HepG2 (cell line): ENCODE results near the gene KRTAP5-4. TPM values are rescaled to one million over a fixed set of nuclear protein-coding genes. Genes with fewer than 3 reads are reported as not detected.

ENCODE experiments used
- ATAC-seq: fragments of 200-7000 bp; cut with Tn5 transposase; 3 replicates; pipeline ENCODE4 v1.9.1; 2020; ENCODE audit warnings: mild to moderate bottlenecking, moderate library complexity
- BruUV-seq: library from RNA; stranded (reverse); fragments of 400-500 nt; replicated peaks from 2 replicates; lab custom pipeline; 2021; lab: Mats Ljungman, UMichigan
- CTCF ChIA-PET: fragments of 300-600 bp; formaldehyde crosslinking; extraction: SDS; loops from one replicate; lab custom pipeline; 2021; ENCODE audit warnings: low total read pairs, inconsistent platforms, low intra/inter-chr PET ratio; lab: Yijun Ruan, JAX
- POLR2A ChIA-PET: fragments of 350-600 bp; sonication (Branson Sonifier 250); formaldehyde crosslinking; loops from one replicate; lab custom pipeline; 2020; ENCODE audit warnings: antibody characterized with exemption, inconsistent platforms; lab: Yijun Ruan, JAX
- DNase-seq: peaks from one replicate; pipeline ENCODE4 v3.0.0-alpha.2; 2015; ENCODE audit warnings: low spot score
- FAIRE-seq: peaks from 3 replicates; lab custom pipeline; 2011; peaks lifted over from hg19 to GRCh38; lab: Jason Lieb, UNC
- H2AFZ ChIP-seq: one replicate; pipeline ENCODE4 v1.6.1; 2011; ENCODE audit warnings: low read length, inconsistent platforms
- H3K27ac ChIP-seq: fragments of 300-600 bp; 3 replicates; pipeline ENCODE4 v1.8.0; 2011; ENCODE audit warnings: mixed run types, mild to moderate bottlenecking, mixed read lengths, low read length, inconsistent platforms; ENCODE audit not compliant: insufficient read depth; ENCODE audit errors: extremely low read length
- H3K27me3 ChIP-seq, 2 experiments: fragments of 200-600 bp in 1 of 2; 2 replicates in 1 of 2; 3 replicates in 1 of 2; pipeline versions ENCODE4 v1.6.0 to v1.8.0; 2011; ENCODE audit warnings: low read length in 2 of 2, mild to moderate bottlenecking in 2 of 2, moderate library complexity in 2 of 2, inconsistent platforms in 1 of 2; ENCODE audit not compliant: insufficient read depth in 2 of 2, control insufficient read depth in 1 of 2
- H3K36me3 ChIP-seq, 2 experiments: fragments of 200-600 bp in 1 of 2; replicated peaks in 1 of 2; 2 replicates in 1 of 2; 3 replicates in 1 of 2; pipeline versions ENCODE4 v1.5.1 to v1.8.0; 2011; ENCODE audit warnings: low read length in 2 of 2, inconsistent platforms in 1 of 2; ENCODE audit not compliant: insufficient read depth in 2 of 2, control insufficient read depth in 1 of 2
- H3K4me1 ChIP-seq: 2 replicates; pipeline ENCODE4 v1.5.1; 2012; ENCODE audit warnings: low read length, inconsistent platforms; ENCODE audit not compliant: insufficient read depth
- H3K4me2 ChIP-seq: 2 replicates; pipeline ENCODE4 v1.6.0; 2011; ENCODE audit warnings: low read depth, low read length, inconsistent platforms
- H3K4me3 ChIP-seq, 3 experiments: fragments of 200-600 bp in 1 of 3; sonication (generic), shearing (Covaris generic) in 1 of 3; replicated peaks in 1 of 3; 2 replicates each; pipeline ENCODE4 v1.5.1; 2011 to 2016; ENCODE audit warnings: low read length in 3 of 3, inconsistent platforms in 2 of 3, low read depth in 2 of 3, mild to moderate bottlenecking in 2 of 3, control low read depth in 1 of 3, mixed read lengths in 1 of 3; ENCODE audit not compliant: insufficient read depth in 1 of 3
- H3K79me2 ChIP-seq: one replicate; pipeline ENCODE4 v1.6.1; 2011; ENCODE audit warnings: low read length, inconsistent platforms; ENCODE audit not compliant: insufficient read depth
- H3K9ac ChIP-seq: 2 replicates; pipeline ENCODE4 v1.6.0; 2011; ENCODE audit warnings: mild to moderate bottlenecking, low read depth, low read length, inconsistent platforms; ENCODE audit not compliant: insufficient read depth
- H3K9me3 ChIP-seq: 2 replicates; pipeline ENCODE4 v1.5.1; 2012; ENCODE audit warnings: mild to moderate bottlenecking, low read length
- H4K20me1 ChIP-seq: 2 replicates; pipeline ENCODE4 v1.6.0; 2011; ENCODE audit warnings: inconsistent platforms, mild to moderate bottlenecking, low read length, moderate library complexity; ENCODE audit not compliant: insufficient read depth
- ARHGAP35 ChIP-seq: sonication (generic); formaldehyde crosslinking; IDR thresholded peaks from 2 replicates; pipeline ENCODE4 v1.9.0; 2022; ENCODE audit warnings: mild to moderate bottlenecking, inconsistent platforms, moderate library complexity, missing genetic modification reagents, borderline replicate concordance
- CHD4 ChIP-seq: fragments of 200-600 bp; sonication (generic); IDR thresholded peaks from 2 replicates; pipeline ENCODE4 v1.7.0; 2017; ENCODE audit warnings: mild to moderate bottlenecking, low read length, borderline replicate concordance
- DNMT1 ChIP-seq: sonication (generic); formaldehyde crosslinking; IDR thresholded peaks from 2 replicates; pipeline ENCODE4 v1.5.1; 2020; ENCODE audit warnings: mild to moderate bottlenecking, missing genetic modification reagents
- HNRNPL ChIP-seq: fragments of 200-400 bp; formaldehyde crosslinking; IDR thresholded peaks from 2 replicates; pipeline ENCODE4 v1.6.1; 2017; ENCODE audit warnings: mild to moderate bottlenecking, low read depth, low read length
- MTERF4 ChIP-seq: sonication (generic); formaldehyde crosslinking; IDR thresholded peaks from 2 replicates; pipeline ENCODE4 v1.8.0; 2023; ENCODE audit warnings: mild to moderate bottlenecking, missing genetic modification reagents
- PAWR ChIP-seq: sonication (generic); formaldehyde crosslinking; IDR thresholded peaks from 2 replicates; pipeline ENCODE4 v1.4.0; 2020; ENCODE audit warnings: missing genetic modification reagents, mild to moderate bottlenecking, borderline replicate concordance
- RBFOX2 ChIP-seq: fragments of 200-400 bp; formaldehyde crosslinking; IDR thresholded peaks from 2 replicates; pipeline ENCODE4 v1.6.1; 2017; ENCODE audit warnings: low read depth, mild to moderate bottlenecking, low read length
- SALL2 ChIP-seq: sonication (generic); formaldehyde crosslinking; IDR thresholded peaks from 2 replicates; pipeline ENCODE4 v1.8.1; 2023; ENCODE audit warnings: mild to moderate bottlenecking, missing genetic modification reagents, inconsistent platforms
- ZBTB38 ChIP-seq: sonication (generic); formaldehyde crosslinking; IDR thresholded peaks from 2 replicates; pipeline ENCODE4 v1.5.1; 2020; ENCODE audit warnings: mild to moderate bottlenecking, missing genetic modification reagents
- ZBTB4 ChIP-seq: sonication (generic); formaldehyde crosslinking; IDR thresholded peaks from 2 replicates; pipeline ENCODE4 v1.4.0; 2020; ENCODE audit warnings: missing genetic modification reagents, mild to moderate bottlenecking, borderline replicate concordance
- ZNF333 ChIP-seq: sonication (generic); formaldehyde crosslinking; IDR thresholded peaks from 2 replicates; pipeline ENCODE4 v1.4.0; 2020; ENCODE audit warnings: mild to moderate bottlenecking, missing genetic modification reagents, borderline replicate concordance
- ZNF75D ChIP-seq: sonication (generic); formaldehyde crosslinking; IDR thresholded peaks from 2 replicates; pipeline ENCODE4 v1.8.1; 2023; ENCODE audit warnings: missing genetic modification reagents, mild to moderate bottlenecking, borderline replicate concordance
- ZNF776 ChIP-seq: sonication (generic); formaldehyde crosslinking; IDR thresholded peaks from 2 replicates; pipeline ENCODE4 v1.4.0; 2020; ENCODE audit warnings: mild to moderate bottlenecking, missing genetic modification reagents
- WGBS: methylation state at CpG from one replicate; pipeline ENCODE4 v1.1.6; 2017; ENCODE audit warnings: low lambda C conversion rate; 5-methylcytosine and 5-hydroxymethylcytosine counted together
- in situ Hi-C: cut with HindIII; loops from 2 replicates; pipeline ENCODE4 v1.10.0; 2017; ENCODE audit warnings: low pct_unique_long_range_greater_than_20kb; ENCODE audit not compliant: extremely low pct_ligation_motif_present
- intact Hi-C: fragments of 100-400 bp; cut with micrococcal nuclease; formaldehyde crosslinking; loops from one replicate; pipeline ENCODE4 v1.10.0; 2022; ENCODE audit not compliant: unreplicated experiment
- polyA plus RNA-seq, 8 experiments: library from polyadenylated mRNA; depleted of rRNA in 3 of 8; stranded (reverse) in 7 of 8; unstranded in 1 of 8; fragments of >200 nt; fragmentation: Illumina TruSeq in 4 of 8; extraction: Trizol in 4 of 8; gene quantifications; 2 replicates each; pipeline versions ENCODE4 v1.2.1 to v1.2.3, GENCODE V29; 2011 to 2016; ENCODE audit warnings: low read depth in 4 of 8, missing spikeins in 1 of 8, mixed read lengths in 1 of 8; ENCODE audit not compliant: insufficient read depth in 1 of 8
- total RNA-seq, 5 experiments: library from RNA; depleted of rRNA; stranded (reverse); fragments of >200 nt; fragmentation: Illumina TruSeq; extraction: Trizol; gene quantifications; 2 replicates each; pipeline ENCODE4 v1.2.3, GENCODE V29; 2016; ENCODE audit warnings: low read depth in 1 of 5
- TF ChIP-seq, protein P1 (sequence below): sonication (generic); formaldehyde crosslinking; IDR thresholded peaks from 2 replicates; pipeline ENCODE4 v1.9.0; 2022; ENCODE audit warnings: low read depth, missing genetic modification reagents
- TF ChIP-seq, protein P2 (sequence below): sonication (generic); formaldehyde crosslinking; IDR thresholded peaks from 2 replicates; pipeline ENCODE4 v1.5.1; 2020; ENCODE audit warnings: missing genetic modification reagents, mild to moderate bottlenecking, borderline replicate concordance

KRTAP5-4 gene
- total and polyA plus RNA-seq, 2 of the 13 experiments (the other 11 are each of a cell fraction or from before 2014, with no cell fraction given) = not detected

DNA sequence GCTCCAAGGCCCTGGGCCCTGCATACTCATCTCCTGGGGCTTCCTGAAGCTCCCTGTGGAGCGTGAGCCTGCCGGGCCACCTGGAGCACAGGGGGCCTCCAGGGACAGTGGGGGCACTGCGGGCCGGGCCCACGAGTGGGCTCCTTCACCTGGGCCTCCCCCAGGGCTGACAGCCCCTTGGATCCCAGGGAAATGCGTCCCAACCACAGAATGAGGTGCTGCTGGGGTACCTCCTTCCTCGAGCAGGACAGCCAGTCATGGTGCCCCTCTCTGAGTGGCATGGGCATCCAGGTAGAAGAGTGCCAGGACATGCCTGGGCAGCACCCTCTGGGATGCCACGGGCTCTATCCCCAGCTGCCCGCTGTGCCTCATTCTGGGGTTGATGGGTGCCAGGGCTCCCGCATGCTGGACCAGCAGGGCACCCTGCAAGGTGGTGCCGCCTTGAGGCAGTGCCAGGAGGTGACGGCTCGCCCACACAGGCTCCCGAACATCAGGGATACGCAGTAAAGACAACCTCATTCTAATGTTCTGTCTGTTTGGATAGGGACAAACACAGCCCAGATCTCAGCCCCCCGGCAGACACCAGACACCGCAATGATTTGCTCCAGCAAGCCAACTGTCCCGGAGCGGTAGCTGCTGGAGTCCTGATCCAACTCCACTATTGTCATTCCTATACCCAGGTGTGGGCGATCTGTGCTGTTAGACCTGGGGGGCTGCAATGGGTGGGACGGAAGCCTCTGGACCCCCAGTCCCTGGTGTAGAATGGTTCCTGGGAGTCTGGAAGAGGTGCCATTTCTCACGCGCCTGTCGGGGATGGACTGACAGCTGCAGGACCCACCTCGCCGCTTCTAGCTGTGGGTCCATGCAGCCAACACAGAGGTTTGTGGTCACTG, 33.5 kb upstream of the KRTAP5-4 start:
- Histone ChIP-seq H4K20me1 (no peaks in the 10 kb centered on the region), H3K9me3 (no peaks in the 10 kb centered on the region), H3K4me2 (no peak overlapping the region), H3K4me1 (peaks cover 92% of the 10 kb centered on the region), H3K4me3 (no peak overlapping the region), H3K79me2 (no peaks in the 10 kb centered on the region), H3K9ac (no peak overlapping the region; the same call in 1 of the 2 replicates), H3K36me3 (no peaks in the 10 kb centered on the region), H3K27ac (peak overlapping the region; percentile 65), H3K27me3 (no peaks in the 10 kb centered on the region), H2AFZ (no peak overlapping the region)
- intact Hi-C loops (no loop called here), in situ Hi-C loops (loop anchor here (5.0 kb wide), 3 partner anchors 37 to 497 kb away; partner anchors contain the start of gene SYT8)
- BruUV-seq = no TSS peak
- CTCF ChIA-PET = interaction anchor here (4.9 kb wide), 1 partner anchor 496 kb away, joined by 27 read pairs; no protein-coding TSS in a partner anchor
- 98% methylated on average over 7 of the region's 26 CpGs for WGBS
- POLR2A ChIA-PET = interaction anchor here (0.6 to 3.7 kb wide), 4 partner anchors 20 to 178 kb away, joined by 4 to 122 read pairs (median 8); no protein-coding TSS in a partner anchor
- FAIRE-seq (no peak), ATAC-seq (no peak), DNase-seq (no peak)
- TF ChIP-seq PAWR = no peak
- TF ChIP-seq ZBTB4 (CRISPR knock-in tag) = 0 out of 2 replicates have a peak, but pooled peaks have one; percentile 63
- TF ChIP-seq, protein P1, sequence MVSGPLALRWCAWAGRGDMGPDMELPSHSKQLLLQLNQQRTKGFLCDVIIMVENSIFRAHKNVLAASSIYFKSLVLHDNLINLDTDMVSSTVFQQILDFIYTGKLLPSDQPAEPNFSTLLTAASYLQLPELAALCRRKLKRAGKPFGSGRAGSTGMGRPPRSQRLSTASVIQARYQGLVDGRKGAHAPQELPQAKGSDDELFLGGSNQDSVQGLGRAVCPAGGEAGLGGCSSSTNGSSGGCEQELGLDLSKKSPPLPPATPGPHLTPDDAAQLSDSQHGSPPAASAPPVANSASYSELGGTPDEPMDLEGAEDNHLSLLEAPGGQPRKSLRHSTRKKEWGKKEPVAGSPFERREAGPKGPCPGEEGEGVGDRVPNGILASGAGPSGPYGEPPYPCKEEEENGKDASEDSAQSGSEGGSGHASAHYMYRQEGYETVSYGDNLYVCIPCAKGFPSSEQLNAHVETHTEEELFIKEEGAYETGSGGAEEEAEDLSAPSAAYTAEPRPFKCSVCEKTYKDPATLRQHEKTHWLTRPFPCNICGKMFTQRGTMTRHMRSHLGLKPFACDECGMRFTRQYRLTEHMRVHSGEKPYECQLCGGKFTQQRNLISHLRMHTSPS (CRISPR knock-in tag) = peak; percentile 43; the same call in 1 of the 2 replicates
- TF ChIP-seq ZBTB38 (CRISPR knock-in tag) = peak; percentile 40
- TF ChIP-seq ARHGAP35 (CRISPR knock-in tag) = no peak
- TF ChIP-seq ZNF333 (CRISPR knock-in tag) = peak; percentile 46; the same call in 1 of the 2 replicates
- no peak for TF ChIP-seq CHD4
- TF ChIP-seq SALL2 (CRISPR knock-in tag) = no peak
- TF ChIP-seq DNMT1 = peak; percentile 69; the same call in 1 of the 2 replicates
- peak; percentile 25; the same call in 1 of the 2 replicates for TF ChIP-seq RBFOX2
- TF ChIP-seq, protein P2, sequence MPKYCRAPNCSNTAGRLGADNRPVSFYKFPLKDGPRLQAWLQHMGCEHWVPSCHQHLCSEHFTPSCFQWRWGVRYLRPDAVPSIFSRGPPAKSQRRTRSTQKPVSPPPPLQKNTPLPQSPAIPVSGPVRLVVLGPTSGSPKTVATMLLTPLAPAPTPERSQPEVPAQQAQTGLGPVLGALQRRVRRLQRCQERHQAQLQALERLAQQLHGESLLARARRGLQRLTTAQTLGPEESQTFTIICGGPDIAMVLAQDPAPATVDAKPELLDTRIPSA = no peak
- 0 out of 2 replicates have a peak, but pooled peaks have one; percentile 31 for TF ChIP-seq ZNF776 (CRISPR knock-in tag)
- no peak for TF ChIP-seq ZNF75D (CRISPR knock-in tag)
- 0 out of 2 replicates have a peak, but pooled peaks have one; percentile 42 for TF ChIP-seq MTERF4 (CRISPR knock-in tag)
- TF ChIP-seq HNRNPL = peak; percentile 94
